Endothelial cell of umbilical vein (primary cell): ENCODE results near the gene THBD. TPM values are rescaled to one million over a fixed set of nuclear protein-coding genes. Genes with fewer than 3 reads are reported as not detected.

Experiments
- BruUV-seq: library from RNA; stranded (reverse); fragments of 400-500 nt; replicated peaks from 2 replicates; lab custom pipeline; 2021; lab: Mats Ljungman, UMichigan
- CTCF ChIA-PET: fragments of 300-600, 350-600 bp; sonication (Branson Sonifier 250); formaldehyde crosslinking; loops from one replicate; lab custom pipeline; 2021; ENCODE audit warnings: antibody characterized with exemption, inconsistent platforms; lab: Charles Lee
- POLR2A ChIA-PET: fragments of 300-600, 350-600 bp; sonication (Branson Sonifier 250); formaldehyde crosslinking; loops from one replicate; lab custom pipeline; 2021; ENCODE audit warnings: antibody characterized with exemption, inconsistent platforms; lab: Charles Lee
- DNase-seq: peaks from one replicate; pipeline ENCODE4 v3.0.0-alpha.2; 2011; ENCODE audit warnings: low read depth, low spot score
- FAIRE-seq: peaks from 2 replicates; lab custom pipeline; 2011; peaks lifted over from hg19 to GRCh38; lab: Jason Lieb, UNC
- H2AFZ ChIP-seq: 2 replicates; pipeline ENCODE4 v1.6.0; 2012; ENCODE audit warnings: low read depth, low read length, control low read depth, inconsistent platforms
- H3K27ac ChIP-seq: 2 replicates; pipeline ENCODE4 v1.5.1; 2011; ENCODE audit warnings: low read depth, mild to moderate bottlenecking, control low read depth, low read length, moderate library complexity; ENCODE audit not compliant: insufficient read depth
- H3K27me3 ChIP-seq, 2 experiments: 2 replicates each; pipeline versions ENCODE4 v1.6.0 to v1.6.1; 2011; ENCODE audit warnings: low read length in 2 of 2, mixed read lengths in 1 of 2; ENCODE audit not compliant: control insufficient read depth in 2 of 2, insufficient read depth in 2 of 2
- H3K36me3 ChIP-seq, 2 experiments: 2 replicates in 1 of 2; 3 replicates in 1 of 2; pipeline ENCODE4 v1.5.1; 2011; ENCODE audit warnings: low read length in 2 of 2, mild to moderate bottlenecking in 1 of 2, moderate library complexity in 1 of 2; ENCODE audit not compliant: control insufficient read depth in 2 of 2, insufficient read depth in 2 of 2; ENCODE audit errors: extremely low read depth in 1 of 2
- H3K4me1 ChIP-seq: 3 replicates; pipeline ENCODE4 v1.5.1; 2011; ENCODE audit warnings: mild to moderate bottlenecking, low read length; ENCODE audit not compliant: control insufficient read depth, insufficient read depth; ENCODE audit errors: extremely low read depth
- H3K4me2 ChIP-seq: 2 replicates; pipeline ENCODE4 v1.6.1; 2011; ENCODE audit warnings: low read length, control low read depth, mixed read lengths; ENCODE audit not compliant: insufficient read depth
- H3K4me3 ChIP-seq, 3 experiments: fragments of 200-600 bp in 1 of 3; sonication (generic), shearing (Covaris generic) in 1 of 3; replicated peaks in 1 of 3; 2 replicates each; pipeline ENCODE4 v1.5.1; 2011 to 2016; ENCODE audit warnings: control low read depth in 3 of 3, low read length in 3 of 3, mild to moderate bottlenecking in 2 of 3, inconsistent platforms in 1 of 3, low read depth in 1 of 3, moderate library complexity in 1 of 3; ENCODE audit not compliant: insufficient read depth in 1 of 3
- H3K79me2 ChIP-seq: 2 replicates; pipeline ENCODE4 v1.6.0; 2012; ENCODE audit warnings: low read length, inconsistent platforms; ENCODE audit not compliant: control insufficient read depth, insufficient read depth
- H3K9ac ChIP-seq: replicated peaks from 2 replicates; pipeline ENCODE3; 2011; ENCODE audit warnings: low read length, control low read depth; ENCODE audit not compliant: insufficient read depth; ENCODE audit errors: extremely low read depth
- H3K9me1 ChIP-seq: replicated peaks from 3 replicates; pipeline ENCODE4 v1.6.0; 2011; ENCODE audit warnings: mild to moderate bottlenecking, low read length; ENCODE audit not compliant: control insufficient read depth, insufficient read depth; ENCODE audit errors: extremely low read depth
- H3K9me3 ChIP-seq: replicated peaks from 2 replicates; pipeline ENCODE4 v1.5.1; 2012; ENCODE audit warnings: low read length, inconsistent platforms; ENCODE audit not compliant: control insufficient read depth, insufficient read depth
- H4K20me1 ChIP-seq: replicated peaks from 2 replicates; pipeline ENCODE3; 2011; ENCODE audit warnings: mild to moderate bottlenecking, low read length; ENCODE audit not compliant: control insufficient read depth, insufficient read depth; ENCODE audit errors: extremely low read depth
- EZH2 ChIP-seq: IDR thresholded peaks from 2 replicates; pipeline ENCODE4 v1.6.1; 2012; ENCODE audit warnings: borderline replicate concordance, low read depth, mild to moderate bottlenecking, moderate library complexity, low read length, inconsistent platforms; ENCODE audit not compliant: severe bottlenecking
- FOS ChIP-seq: IDR thresholded peaks from 2 replicates; pipeline ENCODE4 v1.6.1; 2011; ENCODE audit warnings: mild to moderate bottlenecking, low read length, moderate library complexity, borderline replicate concordance; ENCODE audit not compliant: insufficient read depth
- GATA2 ChIP-seq: IDR thresholded peaks from 2 replicates; pipeline ENCODE4 v1.7.0; 2011; ENCODE audit warnings: low read depth, mild to moderate bottlenecking, moderate library complexity, mixed read lengths, low read length; ENCODE audit not compliant: insufficient read length, insufficient read depth
- JUN ChIP-seq: IDR thresholded peaks from 2 replicates; pipeline ENCODE4 v1.6.1; 2011; ENCODE audit warnings: borderline replicate concordance, low read depth; ENCODE audit not compliant: insufficient read length, insufficient read depth
- MYC ChIP-seq: IDR thresholded peaks from one replicate; pipeline ENCODE4 v1.6.1; 2011; ENCODE audit warnings: mild to moderate bottlenecking, low read depth, low read length
- POLR2AphosphoS5 ChIP-seq: IDR thresholded peaks from 2 replicates; pipeline ENCODE4 v1.6.1; 2012; ENCODE audit warnings: low read depth, mild to moderate bottlenecking, control low read depth, low read length, moderate library complexity; ENCODE audit not compliant: insufficient read depth
- dilution Hi-C: fragments of 300-500 bp; cut with MboI; formaldehyde crosslinking; loops from one replicate; pipeline ENCODE4 v1.15.0; 2019; ENCODE audit warnings: low sequenced_read_pairs; ENCODE audit not compliant: extremely low pct_ligation_motif_present
- intact Hi-C: fragments of 100-400 bp; cut with micrococcal nuclease; formaldehyde crosslinking; loops from one replicate; pipeline ENCODE4 v1.10.0; 2022
- polyA plus RNA-seq, 4 experiments: library from polyadenylated mRNA; depleted of rRNA in 3 of 4; stranded (reverse) in 3 of 4; unstranded in 1 of 4; fragments of >200 nt; gene quantifications; 2 replicates each; pipeline versions ENCODE4 v1.2.1 to v1.2.3, GENCODE V29; 2011 to 2012; ENCODE audit warnings: missing spikeins in 1 of 4
- total RNA-seq: library from RNA; stranded (reverse); gene quantifications from 2 replicates; pipeline ENCODE4 v1.2.3, GENCODE V29; 2021
- TF ChIP-seq, protein P1 (sequence below): IDR thresholded peaks from 2 replicates; pipeline ENCODE4 v1.6.1; 2011; ENCODE audit not compliant: insufficient read depth, insufficient read length
- TF ChIP-seq, protein P2 (sequence below), 2 donors: IDR thresholded peaks; 1 replicate in 1 of 2; 2 replicates in 1 of 2; pipeline ENCODE4 v1.5.1; 2011; ENCODE audit warnings: low read length in 2 of 2, mild to moderate bottlenecking in 2 of 2, moderate library complexity in 2 of 2, control low read depth in 1 of 2, inconsistent platforms in 1 of 2, low read depth in 1 of 2; ENCODE audit not compliant: insufficient read depth in 1 of 2; ENCODE audit errors: extremely low read depth in 1 of 2

Gene THBD
- total and polyA plus RNA-seq, 2 donors (not counting 3 experiments of a cell fraction or from before 2014, with no cell fraction given), result 17.1 to 28.0 TPM

DNA sequence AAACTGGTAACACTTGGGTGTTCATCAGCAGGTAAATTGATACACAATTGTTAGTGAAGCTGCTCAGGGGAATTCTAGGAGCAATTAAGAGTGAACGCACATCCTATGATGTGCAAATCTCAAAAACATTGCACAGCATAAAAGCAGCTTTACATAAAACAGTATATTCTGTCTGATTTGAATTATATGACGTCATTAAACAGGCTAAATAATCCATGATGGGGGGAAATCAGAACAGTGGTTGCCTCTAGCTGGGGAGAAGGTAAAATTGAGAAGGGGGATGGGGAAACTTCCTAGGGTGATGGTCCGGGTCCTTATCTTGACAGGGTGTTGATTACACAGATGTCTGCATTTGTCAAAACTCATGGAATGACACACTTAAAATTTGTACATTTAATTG, 17.3 kb upstream of the THBD start:
- BruUV-seq, result no TSS peak
- Histone ChIP-seq H3K27me3 (no peaks in the 10 kb centered on the region), H3K79me2 (no peaks in the 10 kb centered on the region), H3K9me1 (no peaks in the 10 kb centered on the region), H3K9ac (no peak overlapping the region), H3K27ac (no peak overlapping the region), H3K36me3 (no peaks in the 10 kb centered on the region), H4K20me1 (no peaks in the 10 kb centered on the region), H3K9me3 (no peaks in the 10 kb centered on the region), H2AFZ (no peak overlapping the region), H3K4me3 (no peak overlapping the region), H3K4me2 (no peak overlapping the region), H3K4me1 (peaks cover 18% of the 10 kb centered on the region)
- FAIRE-seq (no peak), DNase-seq (no peak)
- dilution Hi-C loops, result no loop called here
- intact Hi-C loops, result no loop called here
- ChIA-PET CTCF (interaction anchor here (2.2 kb wide), 1 partner anchor 13 kb away, joined by 4 read pairs; no protein-coding TSS in a partner anchor), POLR2A (no interaction called here)
- TF ChIP-seq EZH2 (no peak), FOS (no peak), GATA2 (no peak), POLR2AphosphoS5 (no peak), JUN (no peak), MYC (no peak)
- TF ChIP-seq, protein P1, sequence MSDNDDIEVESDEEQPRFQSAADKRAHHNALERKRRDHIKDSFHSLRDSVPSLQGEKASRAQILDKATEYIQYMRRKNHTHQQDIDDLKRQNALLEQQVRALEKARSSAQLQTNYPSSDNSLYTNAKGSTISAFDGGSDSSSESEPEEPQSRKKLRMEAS, result no peak
- TF ChIP-seq, protein P2, sequence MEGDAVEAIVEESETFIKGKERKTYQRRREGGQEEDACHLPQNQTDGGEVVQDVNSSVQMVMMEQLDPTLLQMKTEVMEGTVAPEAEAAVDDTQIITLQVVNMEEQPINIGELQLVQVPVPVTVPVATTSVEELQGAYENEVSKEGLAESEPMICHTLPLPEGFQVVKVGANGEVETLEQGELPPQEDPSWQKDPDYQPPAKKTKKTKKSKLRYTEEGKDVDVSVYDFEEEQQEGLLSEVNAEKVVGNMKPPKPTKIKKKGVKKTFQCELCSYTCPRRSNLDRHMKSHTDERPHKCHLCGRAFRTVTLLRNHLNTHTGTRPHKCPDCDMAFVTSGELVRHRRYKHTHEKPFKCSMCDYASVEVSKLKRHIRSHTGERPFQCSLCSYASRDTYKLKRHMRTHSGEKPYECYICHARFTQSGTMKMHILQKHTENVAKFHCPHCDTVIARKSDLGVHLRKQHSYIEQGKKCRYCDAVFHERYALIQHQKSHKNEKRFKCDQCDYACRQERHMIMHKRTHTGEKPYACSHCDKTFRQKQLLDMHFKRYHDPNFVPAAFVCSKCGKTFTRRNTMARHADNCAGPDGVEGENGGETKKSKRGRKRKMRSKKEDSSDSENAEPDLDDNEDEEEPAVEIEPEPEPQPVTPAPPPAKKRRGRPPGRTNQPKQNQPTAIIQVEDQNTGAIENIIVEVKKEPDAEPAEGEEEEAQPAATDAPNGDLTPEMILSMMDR (IDR thresholded peaks at IDR 0.05; ENCODE audit: extremely low read depth in 1 of 2, insufficient read depth in 1 of 2, low read depth in 1 of 2, low read length in 2 of 2), result no peak
